GM21360 (cell line): ENCODE data around the gene PRKAR2A.
"Not testable (repeated sequence)": the region's sequence is repeated elsewhere in the genome, so short reads cannot be mapped to it uniquely, and the experiment has no call there.

ENCODE experiments used
- ATAC-seq: cut with Tn5 transposase; IDR thresholded peaks from one replicate; pipeline ENCODE4 v1.9.1; 2021; ENCODE audit warnings: mild to moderate bottlenecking, moderate library complexity; ENCODE audit not compliant: unreplicated experiment

Gene PRKAR2A

GRCh38 chr3:48735075-48735767 is 112.5 kb downstream of the PRKAR2A start:
- not testable (repeated sequence) for ATAC-seq

GRCh38 chr3:48734541-48734940 is 113.1 kb downstream of the PRKAR2A start:
- not testable (repeated sequence) for ATAC-seq

DNA sequence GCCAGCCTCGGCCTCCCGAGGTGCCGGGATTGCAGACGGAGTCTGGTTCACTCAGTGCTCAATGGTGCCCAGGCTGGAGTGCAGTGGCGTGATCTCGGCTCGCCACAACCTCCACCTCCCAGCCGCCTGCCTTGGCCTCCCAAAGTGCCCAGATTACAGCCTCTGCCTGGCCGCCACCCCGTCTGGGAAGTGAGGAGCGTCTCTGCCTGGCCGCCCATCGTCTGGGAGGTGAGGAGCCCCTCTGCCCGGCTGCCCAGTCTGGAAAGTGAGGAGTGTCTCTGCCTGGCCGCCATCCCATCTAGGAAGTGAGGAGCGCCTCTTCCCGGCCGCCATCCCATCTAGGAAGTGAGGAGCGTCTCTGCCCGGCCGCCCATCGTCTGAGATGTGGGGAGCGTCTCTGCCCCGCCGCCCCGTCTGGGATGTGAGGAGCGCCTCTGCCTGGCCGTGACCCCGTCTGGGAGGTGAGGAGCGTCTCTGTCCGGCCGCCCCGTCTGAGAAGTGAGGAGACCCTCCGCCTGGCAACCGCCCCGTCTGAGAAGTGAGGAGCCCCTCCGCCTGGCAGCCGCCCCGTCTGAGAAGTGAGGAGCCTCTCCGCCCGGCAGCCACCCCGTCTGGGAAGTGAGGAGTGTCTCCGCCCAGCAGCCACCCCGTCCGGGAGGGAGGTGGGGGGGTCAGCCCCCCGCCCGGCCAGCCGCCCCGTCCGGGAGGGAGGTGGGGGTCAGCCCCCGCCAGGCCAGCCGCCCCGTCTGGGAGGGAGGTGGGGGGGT is 113.7 kb downstream of the PRKAR2A start:
- not testable (repeated sequence) for ATAC-seq

DNA sequence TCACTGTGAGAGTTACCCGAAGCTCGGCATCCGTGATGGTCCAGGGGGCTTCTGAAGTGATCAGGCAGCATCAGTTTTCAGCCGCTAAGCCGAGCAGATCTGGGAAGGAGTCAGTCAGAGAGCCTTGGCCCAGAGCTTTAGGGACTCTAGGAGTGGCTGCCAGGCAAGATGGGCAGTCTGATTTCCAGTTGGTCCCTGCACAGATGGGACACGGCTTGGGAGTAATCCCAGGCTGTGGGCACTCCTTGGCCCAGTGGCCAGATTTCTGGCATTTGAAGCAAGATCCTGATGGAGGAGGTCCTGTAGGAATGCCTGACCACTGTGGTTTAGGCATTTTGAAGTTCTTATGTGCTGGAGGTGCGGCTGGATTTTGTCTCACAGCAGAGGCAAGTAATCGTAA is 120.2 kb downstream of the PRKAR2A start:
- no peak for ATAC-seq

DNA sequence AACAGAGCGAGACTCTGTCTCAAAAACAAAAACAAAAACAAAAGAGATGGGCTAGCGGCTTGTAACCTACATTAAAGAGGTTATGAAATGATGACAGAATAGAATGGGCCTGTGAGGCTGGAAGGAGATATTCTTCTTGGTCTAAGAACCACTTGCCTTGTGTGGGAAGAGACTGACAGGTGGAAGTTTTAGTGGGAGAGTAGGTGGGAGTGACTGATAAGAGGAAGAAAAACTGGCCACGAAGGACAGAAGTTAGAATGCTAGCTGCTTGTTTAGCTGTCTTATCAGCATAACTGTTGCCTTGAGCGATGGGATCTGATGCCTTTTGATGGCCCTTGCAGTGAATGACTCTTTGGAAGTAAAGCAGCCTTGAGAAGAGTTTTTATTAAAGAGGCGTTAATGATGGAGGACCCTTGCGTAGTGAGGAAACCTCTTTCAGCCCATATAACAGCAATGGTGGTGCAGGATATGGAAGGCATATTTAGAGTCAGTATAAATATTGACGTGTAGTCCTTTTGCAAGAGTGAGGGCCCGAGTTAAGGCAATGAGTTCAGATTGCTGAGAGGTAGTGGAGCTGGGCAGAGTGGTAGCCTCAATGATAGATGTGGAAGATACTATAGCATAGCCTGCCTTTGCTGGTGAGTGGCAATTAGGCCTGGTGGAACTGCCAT is 122.4 kb downstream of the PRKAR2A start:
- not testable (repeated sequence) for ATAC-seq

GRCh38 chr3:48723725-48724124 is 123.9 kb downstream of the PRKAR2A start:
- no peak for ATAC-seq

- not testable (repeated sequence) for ATAC-seq
Observed at GRCh38 chr3:48723293-48723692, 124.4 kb downstream of the PRKAR2A start.

DNA sequence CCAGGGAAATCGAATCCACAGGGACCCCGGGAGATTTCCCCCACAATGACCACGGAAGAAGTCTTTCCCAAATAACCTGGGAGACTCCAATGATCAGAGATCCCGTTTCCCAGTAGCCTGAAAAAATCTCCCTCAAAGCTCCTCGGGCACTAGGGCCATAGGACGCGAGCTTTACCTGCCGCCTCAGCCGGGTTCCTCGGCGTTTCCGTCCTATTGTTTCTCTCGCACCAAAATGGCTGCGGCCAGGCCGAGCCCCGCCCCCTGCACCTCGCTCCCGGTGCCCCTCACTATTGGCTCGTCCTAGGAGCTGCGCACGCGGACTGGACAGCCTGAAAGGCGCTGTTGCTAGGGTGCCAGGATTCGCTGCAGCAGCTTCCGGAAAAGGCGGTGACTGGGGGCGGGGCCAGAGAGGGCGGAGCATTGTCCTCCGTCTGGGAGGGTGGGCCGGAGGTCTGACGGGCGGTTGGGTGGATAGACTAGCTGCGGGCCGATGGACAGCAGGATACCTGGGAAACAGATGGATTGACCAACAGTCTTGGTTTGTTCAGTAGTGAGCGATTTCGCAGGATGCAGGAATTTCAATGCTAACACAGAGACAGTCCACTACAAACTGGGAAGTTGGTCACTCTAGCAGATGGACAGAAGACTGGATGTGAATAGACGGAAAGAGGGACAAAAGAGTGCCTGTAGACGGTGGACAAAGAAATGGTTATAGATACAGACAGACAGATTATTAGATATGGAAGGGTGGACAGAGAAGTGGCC is 130.5 kb downstream of the PRKAR2A start, which contains the start of gene IP6K2:
Gene IP6K2 (minus strand): TSS at position 240 of the 765 bp plus-strand sequence. CDS start 21,930 bp downstream, outside the sequence.
- peak; percentile 96 for ATAC-seq

DNA sequence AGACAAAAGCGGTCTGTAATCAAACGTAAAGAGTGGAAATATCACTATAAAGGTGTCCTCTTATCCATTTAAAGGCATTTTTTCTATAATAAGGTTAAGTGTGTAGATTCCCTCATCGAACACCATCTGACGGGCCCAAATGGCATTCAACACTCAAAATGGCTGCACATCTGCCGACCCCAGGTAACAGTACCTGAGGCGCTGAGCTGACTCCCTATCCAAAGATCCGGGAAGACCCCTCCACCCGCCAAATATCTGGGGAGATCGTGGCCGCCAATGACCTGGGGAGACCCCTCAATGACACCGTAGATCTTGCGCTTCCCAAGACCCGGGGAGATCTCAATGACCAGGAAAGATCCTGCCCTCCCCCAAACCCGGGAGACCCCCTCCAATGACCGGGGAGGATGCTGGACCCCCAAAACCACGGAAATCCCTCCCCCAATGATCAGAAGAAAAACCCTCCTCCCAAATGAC is 131.1 kb downstream of the PRKAR2A start:
- no peak for ATAC-seq

GRCh38 chr3:48715174-48715800 is 132.4 kb downstream of the PRKAR2A start:
- ATAC-seq, result no peak

GRCh38 chr3:48711727-48712126 is 135.9 kb downstream of the PRKAR2A start:
- ATAC-seq, result no peak

- no peak for ATAC-seq
Observed at GRCh38 chr3:48709051-48709461, 138.6 kb downstream of the PRKAR2A start.

GRCh38 chr3:48708481-48708889 is 139.2 kb downstream of the PRKAR2A start:
- no peak for ATAC-seq

- no peak for ATAC-seq
Observed at GRCh38 chr3:48707157-48707556, 140.5 kb downstream of the PRKAR2A start.

DNA sequence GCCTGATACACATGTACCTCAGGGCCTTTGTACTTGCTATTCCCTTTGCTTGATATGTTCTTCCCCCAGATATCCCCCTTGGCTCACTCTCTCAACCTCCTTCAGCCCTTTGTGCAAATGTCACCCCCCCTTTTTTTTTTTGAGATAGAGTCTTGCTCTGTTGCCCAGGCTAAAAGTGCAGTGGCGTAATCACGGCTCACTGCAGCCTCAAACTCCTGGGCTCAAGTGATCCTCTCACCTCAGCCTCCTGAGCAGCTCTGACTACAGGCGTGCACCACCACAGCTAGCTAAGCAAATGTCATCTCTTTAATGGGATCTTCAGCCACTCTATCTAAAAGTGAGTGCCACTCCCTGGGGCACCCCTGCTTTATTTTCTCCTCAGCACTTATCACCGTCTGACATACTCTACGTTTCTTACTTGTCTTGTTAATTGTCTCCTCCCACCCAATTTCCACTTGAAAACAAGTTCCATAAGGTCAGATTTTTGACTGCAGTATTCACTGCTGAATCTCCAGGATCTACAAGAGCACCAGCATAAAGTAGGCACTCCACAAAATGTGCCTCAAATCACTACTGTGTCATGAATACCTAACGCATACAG is 145.3 kb downstream of the PRKAR2A start:
- ATAC-seq, result no peak

- no peak for ATAC-seq
Observed at GRCh38 chr3:48700731-48701405, 146.8 kb downstream of the PRKAR2A start.

GRCh38 chr3:48698891-48699290 is 148.8 kb downstream of the PRKAR2A start:
- ATAC-seq, result no peak

DNA sequence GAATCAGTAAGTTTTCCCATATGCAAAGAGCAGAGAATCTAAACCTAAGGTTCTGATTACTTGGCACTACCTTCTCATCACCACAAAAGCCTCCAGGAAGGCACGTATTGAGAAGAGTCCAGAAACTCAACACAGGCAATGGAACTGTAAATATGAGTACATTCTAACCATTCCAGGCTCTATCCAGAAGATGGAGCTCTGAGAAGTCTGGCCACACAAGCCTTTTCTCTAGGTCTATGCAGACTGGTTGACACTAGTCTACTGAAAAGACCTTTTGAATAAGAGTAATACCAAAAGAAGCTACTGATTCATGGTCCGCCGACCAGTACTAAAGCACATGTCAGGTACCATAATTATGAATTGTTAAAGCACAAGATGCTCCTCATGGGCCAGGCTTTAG is 149.7 kb downstream of the PRKAR2A start:
- no peak for ATAC-seq

GRCh38 chr3:48696601-48697000 is 151.1 kb downstream of the PRKAR2A start:
- ATAC-seq, result no peak
